HepG2 (cell line): Measurements from ENCODE around the gene TBCD. TPM values are rescaled to one million over a fixed set of nuclear protein-coding genes. Genes with fewer than 3 reads are reported as not detected.
A peak's percentile ranks its signal among the peaks of the same experiment; 100 is the strongest.

Source experiments
- CREB1 ChIP-seq, 2 experiments: fragments of 450-650 bp in 1 of 2; IDR thresholded peaks; 2 replicates each; pipeline ENCODE4 v1.6.1; 2016 to 2017; ENCODE audit warnings: control low read depth in 1 of 2, mild to moderate bottlenecking in 1 of 2, missing compliant biosample characterization in 1 of 2, missing genetic modification characterization in 1 of 2
- HOXD1 ChIP-seq: sonication (generic); formaldehyde crosslinking; IDR thresholded peaks from 2 replicates; pipeline ENCODE4 v1.5.0; 2020; ENCODE audit warnings: missing genetic modification reagents
- KAT7 ChIP-seq: IDR thresholded peaks from 2 replicates; pipeline ENCODE4 v1.6.1; 2018; ENCODE audit warnings: borderline replicate concordance, missing compliant biosample characterization
- MLXIP ChIP-seq: sonication (generic); formaldehyde crosslinking; IDR thresholded peaks from 2 replicates; pipeline ENCODE4 v1.9.0; 2021; ENCODE audit warnings: missing genetic modification reagents, borderline replicate concordance
- NFKBIZ ChIP-seq: IDR thresholded peaks from 2 replicates; pipeline ENCODE4 v1.6.1; 2018; ENCODE audit warnings: missing genetic modification reagents, missing compliant biosample characterization
- NPAS2 ChIP-seq: sonication (generic); formaldehyde crosslinking; IDR thresholded peaks from 2 replicates; pipeline ENCODE4 v1.8.0; 2022; ENCODE audit warnings: mild to moderate bottlenecking, missing genetic modification reagents, borderline replicate concordance
- NRL ChIP-seq: sonication (generic); formaldehyde crosslinking; IDR thresholded peaks from 2 replicates; pipeline ENCODE4 v1.5.0; 2020; ENCODE audit warnings: missing genetic modification reagents, mild to moderate bottlenecking, moderate library complexity, borderline replicate concordance
- THAP8 ChIP-seq: sonication (generic); formaldehyde crosslinking; IDR thresholded peaks from 2 replicates; pipeline ENCODE4 v1.5.1; 2020; ENCODE audit warnings: missing genetic modification reagents, mild to moderate bottlenecking, borderline replicate concordance
- ZC3H13 ChIP-seq: sonication (generic); formaldehyde crosslinking; IDR thresholded peaks from 2 replicates; pipeline ENCODE4 v1.8.1; 2023; ENCODE audit warnings: mild to moderate bottlenecking, missing genetic modification reagents, moderate library complexity
- ZFAT ChIP-seq: sonication (generic); formaldehyde crosslinking; conservative IDR thresholded peaks from 2 replicates; pipeline ENCODE4 v1.8.1; 2023; ENCODE audit warnings: missing genetic modification reagents, inconsistent platforms
- ZKSCAN5 ChIP-seq: sonication (generic); formaldehyde crosslinking; IDR thresholded peaks from 2 replicates; pipeline ENCODE4 v1.5.1; 2020; ENCODE audit warnings: mild to moderate bottlenecking, missing genetic modification reagents
- ZNF232 ChIP-seq: sonication (generic); formaldehyde crosslinking; IDR thresholded peaks from 2 replicates; pipeline ENCODE4 v1.4.0; 2020; ENCODE audit warnings: missing genetic modification reagents, borderline replicate concordance
- ZNF503 ChIP-seq: sonication (generic); formaldehyde crosslinking; IDR thresholded peaks from 2 replicates; pipeline ENCODE4 v1.4.0; 2020; ENCODE audit warnings: missing genetic modification reagents
- polyA plus RNA-seq, 8 experiments: library from polyadenylated mRNA; depleted of rRNA in 3 of 8; stranded (reverse) in 7 of 8; unstranded in 1 of 8; fragments of >200 nt; fragmentation: Illumina TruSeq in 4 of 8; extraction: Trizol in 4 of 8; gene quantifications; 2 replicates each; pipeline versions ENCODE4 v1.2.1 to v1.2.3, GENCODE V29; 2011 to 2016; ENCODE audit warnings: low read depth in 4 of 8, missing spikeins in 1 of 8, mixed read lengths in 1 of 8; ENCODE audit not compliant: insufficient read depth in 1 of 8
- total RNA-seq, 5 experiments: library from RNA; depleted of rRNA; stranded (reverse); fragments of >200 nt; fragmentation: Illumina TruSeq; extraction: Trizol; gene quantifications; 2 replicates each; pipeline ENCODE4 v1.2.3, GENCODE V29; 2016; ENCODE audit warnings: low read depth in 1 of 5
- TF ChIP-seq, protein P1 (sequence below): sonication (generic); formaldehyde crosslinking; IDR thresholded peaks from 2 replicates; pipeline ENCODE4 v1.8.1; 2023; ENCODE audit warnings: mild to moderate bottlenecking, missing genetic modification reagents, borderline replicate concordance
- TF ChIP-seq, protein P2 (sequence below): sonication (generic); formaldehyde crosslinking; IDR thresholded peaks from 2 replicates; pipeline ENCODE4 v1.8.1; 2023; ENCODE audit warnings: mild to moderate bottlenecking, missing genetic modification reagents
- TF ChIP-seq, protein P3 (sequence below): sonication (generic); formaldehyde crosslinking; IDR thresholded peaks from 2 replicates; pipeline ENCODE4 v1.4.0; 2020; ENCODE audit warnings: missing genetic modification reagents, borderline replicate concordance

The TBCD gene
- total and polyA plus RNA-seq, 2 of the 13 experiments (the other 11 are each of a cell fraction or from before 2014, with no cell fraction given): 33.9 to 54.8 TPM

DNA sequence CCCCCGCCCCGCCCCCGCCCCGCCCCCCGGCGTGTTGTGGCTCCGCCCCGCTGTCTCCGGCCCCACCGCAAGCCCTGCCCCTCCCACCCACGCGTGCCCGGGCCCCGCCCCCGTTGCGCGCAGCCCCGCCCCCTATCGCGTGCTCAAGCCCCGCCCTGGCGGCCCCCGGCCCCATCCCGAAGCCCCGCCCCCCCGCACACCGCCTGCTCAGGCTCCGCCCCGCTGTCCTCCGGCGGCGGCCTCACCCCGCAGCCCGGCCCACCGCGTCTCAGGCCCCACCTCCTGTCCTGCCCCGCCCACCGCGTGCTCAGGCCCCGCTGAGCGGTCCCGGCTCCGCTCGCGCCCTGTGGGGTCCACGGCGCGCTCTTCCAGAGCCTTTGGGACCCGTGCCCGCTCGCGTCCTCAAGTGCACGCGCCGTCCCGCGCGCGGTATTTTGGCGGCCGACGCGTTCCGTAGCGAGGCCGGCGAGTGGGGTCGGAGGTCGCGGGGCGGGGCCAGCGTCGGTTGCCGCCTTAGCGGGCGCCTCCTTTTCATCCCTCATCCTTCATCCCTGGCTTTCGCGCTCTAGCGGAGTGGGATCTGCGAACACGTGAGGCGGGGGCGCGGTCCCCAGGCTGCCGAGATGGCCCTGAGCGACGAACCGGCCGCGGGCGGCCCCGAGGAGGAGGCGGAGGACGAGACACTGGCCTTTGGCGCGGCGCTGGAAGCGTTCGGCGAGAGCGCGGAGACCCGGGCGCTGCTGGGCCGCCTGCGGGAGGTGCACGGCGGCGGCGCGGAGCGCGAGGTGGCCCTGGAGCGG lies at the start of gene TBCD (continued):
- peak; percentile 57; the same call in 1 of the 2 replicates for TF ChIP-seq MLXIP (CRISPR knock-in tag)
- TF ChIP-seq, protein P1, sequence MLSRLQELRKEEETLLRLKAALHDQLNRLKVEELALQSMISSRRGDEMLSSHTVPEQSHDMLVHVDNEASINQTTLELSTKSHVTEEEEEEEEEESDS (CRISPR knock-in tag): no peak
- TF ChIP-seq ZNF503: peak; percentile 84
- TF ChIP-seq HOXD1 (CRISPR knock-in tag): peak; percentile 96
- TF ChIP-seq NRL: no peak; the same call in 1 of the 2 replicates
- TF ChIP-seq NPAS2: no peak
- peak; percentile 98 for TF ChIP-seq THAP8
- 0 out of 2 replicates have a peak, but pooled peaks have one; percentile 50 for TF ChIP-seq ZFAT (CRISPR knock-in tag)
- TF ChIP-seq ZC3H13 (CRISPR knock-in tag): peak; percentile 99
- TF ChIP-seq ZNF232 (CRISPR knock-in tag): peak; percentile 89
- TF ChIP-seq CREB1 (IDR thresholded peaks at IDR 0.05): peak; percentile 74
- TF ChIP-seq CREB1 (CRISPR knock-in tag; IDR thresholded peaks at IDR 0.05): no peak
- TF ChIP-seq, protein P2, sequence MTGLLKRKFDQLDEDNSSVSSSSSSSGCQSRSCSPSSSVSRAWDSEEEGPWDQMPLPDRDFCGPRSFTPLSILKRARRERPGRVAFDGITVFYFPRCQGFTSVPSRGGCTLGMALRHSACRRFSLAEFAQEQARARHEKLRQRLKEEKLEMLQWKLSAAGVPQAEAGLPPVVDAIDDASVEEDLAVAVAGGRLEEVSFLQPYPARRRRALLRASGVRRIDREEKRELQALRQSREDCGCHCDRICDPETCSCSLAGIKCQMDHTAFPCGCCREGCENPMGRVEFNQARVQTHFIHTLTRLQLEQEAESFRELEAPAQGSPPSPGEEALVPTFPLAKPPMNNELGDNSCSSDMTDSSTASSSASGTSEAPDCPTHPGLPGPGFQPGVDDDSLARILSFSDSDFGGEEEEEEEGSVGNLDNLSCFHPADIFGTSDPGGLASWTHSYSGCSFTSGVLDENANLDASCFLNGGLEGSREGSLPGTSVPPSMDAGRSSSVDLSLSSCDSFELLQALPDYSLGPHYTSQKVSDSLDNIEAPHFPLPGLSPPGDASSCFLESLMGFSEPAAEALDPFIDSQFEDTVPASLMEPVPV (CRISPR knock-in tag): peak; percentile 46; the same call in 1 of the 2 replicates
- TF ChIP-seq KAT7 (CRISPR knock-in tag): peak; percentile 62; the same call in 1 of the 2 replicates
- TF ChIP-seq NFKBIZ (CRISPR knock-in tag): 0 out of 2 replicates have a peak, but pooled peaks have one; percentile 62
- no peak for TF ChIP-seq ZKSCAN5 (CRISPR knock-in tag)
- TF ChIP-seq, protein P3, sequence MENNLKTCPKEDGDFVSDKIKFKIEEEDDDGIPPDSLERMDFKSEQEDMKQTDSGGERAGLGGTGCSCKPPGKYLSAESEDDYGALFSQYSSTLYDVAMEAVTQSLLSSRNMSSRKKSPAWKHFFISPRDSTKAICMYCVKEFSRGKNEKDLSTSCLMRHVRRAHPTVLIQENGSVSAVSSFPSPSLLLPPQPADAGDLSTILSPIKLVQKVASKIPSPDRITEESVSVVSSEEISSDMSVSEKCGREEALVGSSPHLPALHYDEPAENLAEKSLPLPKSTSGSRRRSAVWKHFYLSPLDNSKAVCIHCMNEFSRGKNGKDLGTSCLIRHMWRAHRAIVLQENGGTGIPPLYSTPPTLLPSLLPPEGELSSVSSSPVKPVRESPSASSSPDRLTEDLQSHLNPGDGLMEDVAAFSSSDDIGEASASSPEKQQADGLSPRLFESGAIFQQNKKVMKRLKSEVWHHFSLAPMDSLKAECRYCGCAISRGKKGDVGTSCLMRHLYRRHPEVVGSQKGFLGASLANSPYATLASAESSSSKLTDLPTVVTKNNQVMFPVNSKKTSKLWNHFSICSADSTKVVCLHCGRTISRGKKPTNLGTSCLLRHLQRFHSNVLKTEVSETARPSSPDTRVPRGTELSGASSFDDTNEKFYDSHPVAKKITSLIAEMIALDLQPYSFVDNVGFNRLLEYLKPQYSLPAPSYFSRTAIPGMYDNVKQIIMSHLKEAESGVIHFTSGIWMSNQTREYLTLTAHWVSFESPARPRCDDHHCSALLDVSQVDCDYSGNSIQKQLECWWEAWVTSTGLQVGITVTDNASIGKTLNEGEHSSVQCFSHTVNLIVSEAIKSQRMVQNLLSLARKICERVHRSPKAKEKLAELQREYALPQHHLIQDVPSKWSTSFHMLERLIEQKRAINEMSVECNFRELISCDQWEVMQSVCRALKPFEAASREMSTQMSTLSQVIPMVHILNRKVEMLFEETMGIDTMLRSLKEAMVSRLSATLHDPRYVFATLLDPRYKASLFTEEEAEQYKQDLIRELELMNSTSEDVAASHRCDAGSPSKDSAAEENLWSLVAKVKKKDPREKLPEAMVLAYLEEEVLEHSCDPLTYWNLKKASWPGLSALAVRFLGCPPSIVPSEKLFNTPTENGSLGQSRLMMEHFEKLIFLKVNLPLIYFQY (CRISPR knock-in tag): peak; percentile 64; the same call in 1 of the 2 replicates
